HG03378 (cell line): ENCODE results near the gene WDR37.
"Not testable (repeated sequence)": the region's sequence is repeated elsewhere in the genome, so short reads cannot be mapped to it uniquely, and the experiment has no call there.

Source experiments
- ATAC-seq: cut with Tn5 transposase; IDR thresholded peaks from one replicate; pipeline ENCODE4 v1.9.1; 2021; ENCODE audit warnings: mild to moderate bottlenecking, moderate library complexity; ENCODE audit not compliant: unreplicated experiment

WDR37 gene

GRCh38 chr10:1102831-1103230 lies 46.6 kb downstream of the WDR37 start:
- ATAC-seq = no peak

GRCh38 chr10:1103551-1103950 lies 47.4 kb downstream of the WDR37 start:
- no peak for ATAC-seq

GRCh38 chr10:1104971-1105370 lies 48.8 kb downstream of the WDR37 start:
- no peak for ATAC-seq

- ATAC-seq = no peak
Observed at GRCh38 chr10:1107004-1107403, 50.8 kb downstream of the WDR37 start.

- no peak for ATAC-seq
Observed at GRCh38 chr10:1107679-1108078, 51.5 kb downstream of the WDR37 start.

- peak; percentile 79 for ATAC-seq
Observed at GRCh38 chr10:1109795-1110673, 53.8 kb downstream of the WDR37 start.

GRCh38 chr10:1110674-1111119 lies 54.5 kb downstream of the WDR37 start:
- no peak for ATAC-seq

GRCh38 chr10:1114315-1114714 lies 58.1 kb downstream of the WDR37 start:
- no peak for ATAC-seq

GRCh38 chr10:1114719-1115606 lies 58.8 kb downstream of the WDR37 start:
- no peak for ATAC-seq

GRCh38 chr10:1115607-1115955 lies 59.4 kb downstream of the WDR37 start:
- no peak for ATAC-seq

GRCh38 chr10:1116051-1116450 lies 59.9 kb downstream of the WDR37 start:
- ATAC-seq = no peak

GRCh38 chr10:1116696-1117280 lies 60.6 kb downstream of the WDR37 start:
- ATAC-seq = no peak

- ATAC-seq = no peak
Observed at GRCh38 chr10:1117651-1118050, 61.5 kb downstream of the WDR37 start.

- not testable (repeated sequence) for ATAC-seq
Observed at GRCh38 chr10:1118318-1118717, 62.1 kb downstream of the WDR37 start.

- no peak for ATAC-seq
Observed at GRCh38 chr10:1119027-1119426, 62.8 kb downstream of the WDR37 start.

- no peak for ATAC-seq
Observed at GRCh38 chr10:1119501-1119900, 63.3 kb downstream of the WDR37 start.

- ATAC-seq = no peak
Observed at GRCh38 chr10:1120306-1120705, 64.1 kb downstream of the WDR37 start.

- ATAC-seq = no peak
Observed at GRCh38 chr10:1120801-1121211, 64.6 kb downstream of the WDR37 start.

- ATAC-seq = no peak
Observed at GRCh38 chr10:1121271-1121970, 65.2 kb downstream of the WDR37 start.

GRCh38 chr10:1122349-1122748 lies 66.2 kb downstream of the WDR37 start:
- ATAC-seq = no peak

GRCh38 chr10:1123198-1123597 lies 67.0 kb downstream of the WDR37 start:
- no peak for ATAC-seq
